ENCODE data around the gene PICK1. TPM values are rescaled to one million over a fixed set of nuclear protein-coding genes. Genes with fewer than 3 reads are reported as not detected.
"Not testable (repeated sequence)": the region's sequence is repeated elsewhere in the genome, so short reads cannot be mapped to it uniquely, and the experiment has no call there.

PICK1 gene
- total and polyA plus RNA-seq, 4 experiments from 2014 or later = 6.5 to 28.0 (median 17.9) TPM

DNA sequence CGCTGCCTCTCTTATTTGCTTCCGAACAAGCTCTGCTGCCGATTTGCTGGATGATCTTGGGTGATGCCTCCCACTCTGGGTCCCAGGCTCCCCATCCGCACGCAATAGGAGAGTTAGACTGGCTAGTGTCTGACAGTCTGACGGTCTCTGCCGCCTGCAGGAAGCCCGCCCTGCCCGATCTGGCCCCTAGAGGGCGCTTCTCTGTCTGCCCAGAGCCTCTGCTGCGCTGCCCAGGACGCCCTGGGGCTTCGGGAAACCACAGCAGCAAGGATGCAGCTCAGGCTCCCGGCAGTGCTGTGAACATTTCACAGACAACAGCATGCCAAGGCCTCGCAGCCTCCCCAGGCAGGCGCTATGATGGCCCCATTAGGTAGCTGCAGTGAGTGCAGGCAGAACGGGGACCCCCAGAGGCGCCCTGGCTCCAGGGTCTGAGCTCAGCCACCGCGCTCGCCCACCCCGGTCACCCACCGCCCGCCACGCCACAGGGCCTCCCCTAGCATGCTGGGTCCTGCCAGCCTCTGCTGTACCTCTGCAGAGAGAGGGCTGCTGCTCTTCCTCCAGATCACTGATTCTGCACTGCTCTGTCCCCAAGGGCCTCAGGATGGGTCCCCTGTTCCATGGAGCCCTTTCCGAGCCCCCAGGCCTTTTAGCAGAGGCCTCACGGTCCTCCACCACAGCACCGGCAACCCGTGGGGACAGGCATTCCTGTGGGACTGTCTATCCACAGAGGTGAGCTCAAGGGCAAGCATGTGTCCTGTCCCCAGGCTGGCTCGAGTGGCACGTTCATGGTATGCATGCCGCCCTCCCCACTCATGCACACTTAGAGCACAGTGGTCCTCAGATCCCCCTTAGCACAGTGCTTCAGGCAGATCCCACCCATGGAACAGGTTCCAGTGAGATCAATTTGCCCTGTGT lies 57.5 kb downstream of the PICK1 start:
- ChIA-PET CTCF (ENCODE audit: partially characterized antibody) (interaction anchor here (0.6 to 3.5 kb wide), 19 partner anchors 8 to 241 kb away, joined by 3 to 22 read pairs (median 4); no protein-coding TSS in a partner anchor), POLR2A (ENCODE audit: partially characterized antibody) (no interaction called here)
- H3K27me3 Mint-ChIP-seq = no peaks in the 10 kb centered on the region
- H3K27ac Mint-ChIP-seq = peak overlapping the region in 4 of 7 donors; percentile 64 to 89 (median 83)
- no peak overlapping the region for H3K4me3 ChIP-seq (ENCODE audit: low read length in 2 of 2)
- H3K4me1 Mint-ChIP-seq = peaks cover 2 to 5% (median 3%) of the 10 kb centered on the region in 4 donors
- peaks cover 9 to 12% of the 10 kb centered on the region in 2 donors for H3K36me3 Mint-ChIP-seq
- peaks cover 0 to 1% (median 0%) of the 10 kb centered on the region in 8 donors for H3K9me3 Mint-ChIP-seq
- peak overlapping the region in 2 of 8 donors; percentile 57 to 74 for H3K4me3 Mint-ChIP-seq
- intact Hi-C loops (cut with micrococcal nuclease) = loop anchor here (1.0 to 10.0 kb wide), 2 partner anchors 116 to 240 kb away; no protein-coding TSS in a partner anchor
- H3K27ac ChIP-seq (ENCODE audit: low read depth, low read length) = no peak overlapping the region
- peaks cover 6% of the 10 kb centered on the region for H3K4me1 ChIP-seq (ENCODE audit: insufficient read depth, low read length)
- H3K9me3 ChIP-seq (ENCODE audit: control insufficient read depth in 1 of 2, low read length in 2 of 2) = no peaks in the 10 kb centered on the region
- peak; percentile 65 to 73 (median 70) for DNase-seq
- peaks cover 5% of the 10 kb centered on the region for H3K36me3 ChIP-seq (ENCODE audit: insufficient read depth, low read length)
- H3K27me3 ChIP-seq (ENCODE audit: insufficient read depth, low read length) = no peaks in the 10 kb centered on the region

- POLR2A ChIA-PET (ENCODE audit: partially characterized antibody) = no interaction called here
- Histone ChIP-seq H3K36me3 (ENCODE audit: insufficient read depth, low read length) (peaks cover 5% of the 10 kb centered on the region), H3K9me3 (ENCODE audit: control insufficient read depth in 1 of 2, low read length in 2 of 2) (no peaks in the 10 kb centered on the region), H3K27ac (ENCODE audit: low read depth, low read length) (no peak overlapping the region), H3K27me3 (ENCODE audit: insufficient read depth, low read length) (no peaks in the 10 kb centered on the region), H3K4me3 (ENCODE audit: low read length in 2 of 2) (no peak overlapping the region), H3K4me1 (ENCODE audit: insufficient read depth, low read length) (peaks cover 6% of the 10 kb centered on the region)
- intact Hi-C loops (cut with micrococcal nuclease) = loop anchor here (10.0 kb wide), 1 partner anchor 239 kb away; no protein-coding TSS in a partner anchor
- Mint-ChIP-seq H3K27me3 (no peaks in the 10 kb centered on the region), H3K27ac (no peak overlapping the region), H3K36me3 (peaks cover 9 to 10% of the 10 kb centered on the region in 2 donors), H3K4me1 (peaks cover 2 to 5% (median 3%) of the 10 kb centered on the region in 4 donors), H3K9me3 (no peaks in the 10 kb centered on the region), H3K4me3 (no peak overlapping the region)
- CTCF ChIA-PET (ENCODE audit: partially characterized antibody) = interaction anchor here (1.0 to 3.5 kb wide), 5 partner anchors 9 to 114 kb away, joined by 3 to 22 read pairs (median 4); no protein-coding TSS in a partner anchor
- DNase-seq = no peak
Measured at GRCh38 chr22:38115423-38116205, 58.4 kb downstream of the PICK1 start.

DNA sequence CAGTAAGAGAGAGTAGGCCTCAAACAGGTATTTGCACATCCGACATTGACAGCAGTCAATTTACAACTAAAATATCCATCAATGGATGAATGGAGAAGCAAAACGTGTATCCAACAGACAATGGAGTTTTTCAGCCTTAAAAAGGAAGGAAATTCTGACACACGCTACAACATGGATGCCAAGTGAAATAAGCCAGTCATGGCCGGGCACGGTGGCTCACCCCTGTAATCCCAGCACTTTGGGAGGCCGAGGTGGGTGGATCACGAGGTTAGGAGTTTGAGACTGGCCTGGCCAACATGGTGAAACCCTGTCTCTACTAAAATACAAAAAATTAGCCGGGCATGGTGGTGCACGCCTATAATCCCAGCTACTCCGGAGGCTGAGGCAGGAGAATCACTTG lies 60.4 kb downstream of the PICK1 start:
- H3K36me3 Mint-ChIP-seq = peaks cover 9 to 10% of the 10 kb centered on the region in 2 donors
- H3K4me1 Mint-ChIP-seq; DNase-seq; H3K4me3 ChIP-seq (ENCODE audit: low read length in 2 of 2); H3K27me3 Mint-ChIP-seq; CTCF ChIA-PET (ENCODE audit: partially characterized antibody); H3K9me3 ChIP-seq (ENCODE audit: control insufficient read depth in 1 of 2, low read length in 2 of 2); H3K9me3 Mint-ChIP-seq; H3K27ac ChIP-seq (ENCODE audit: low read depth, low read length); H3K27me3 ChIP-seq (ENCODE audit: insufficient read depth, low read length); POLR2A ChIA-PET (ENCODE audit: partially characterized antibody); H3K27ac Mint-ChIP-seq; H3K4me1 ChIP-seq (ENCODE audit: insufficient read depth, low read length); H3K36me3 ChIP-seq (ENCODE audit: insufficient read depth, low read length); H3K4me3 Mint-ChIP-seq: not testable (repeated sequence)
- intact Hi-C loops (cut with micrococcal nuclease) = loop anchor here (10.0 kb wide), 1 partner anchor 237 kb away; no protein-coding TSS in a partner anchor

DNA sequence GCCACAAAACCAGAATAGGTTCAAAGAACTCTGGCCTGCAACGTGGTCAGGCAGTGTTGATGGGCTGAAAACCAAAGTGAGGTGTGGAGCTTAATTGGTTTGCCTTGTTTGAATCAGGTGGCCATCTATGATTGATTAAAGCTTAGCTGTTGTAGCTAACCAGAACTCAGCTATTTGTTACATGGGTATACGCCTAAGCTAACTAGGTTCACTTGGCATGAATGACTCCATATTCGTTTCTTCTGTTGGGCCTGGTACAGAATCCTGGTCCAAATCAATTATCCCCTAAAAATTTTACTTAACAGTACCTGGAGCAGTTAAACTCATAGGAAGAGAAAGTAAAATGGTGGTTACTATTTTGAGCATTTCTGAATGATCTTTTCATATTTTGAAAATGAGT lies 61.0 kb downstream of the PICK1 start:
- ChIA-PET POLR2A (ENCODE audit: partially characterized antibody) (no interaction called here), CTCF (ENCODE audit: partially characterized antibody) (no interaction called here)
- DNase-seq = no peak
- H3K9me3 ChIP-seq (ENCODE audit: control insufficient read depth in 1 of 2, low read length in 2 of 2) = no peaks in the 10 kb centered on the region
- no peak overlapping the region for H3K27ac ChIP-seq (ENCODE audit: low read depth, low read length)
- H3K27ac Mint-ChIP-seq = peak overlapping the region in 2 of 7 donors; percentile 29 to 60
- H3K4me1 Mint-ChIP-seq = peaks cover 2 to 5% (median 3%) of the 10 kb centered on the region in 4 donors
- H3K9me3 Mint-ChIP-seq = no peaks in the 10 kb centered on the region
- no peaks in the 10 kb centered on the region for H3K27me3 ChIP-seq (ENCODE audit: insufficient read depth, low read length)
- H3K36me3 ChIP-seq (ENCODE audit: insufficient read depth, low read length) = peaks cover 5% of the 10 kb centered on the region
- no peak overlapping the region for H3K4me3 ChIP-seq (ENCODE audit: low read length in 2 of 2)
- peaks cover 9% of the 10 kb centered on the region in 2 donors for H3K36me3 Mint-ChIP-seq
- H3K27me3 Mint-ChIP-seq = no peaks in the 10 kb centered on the region
- intact Hi-C loops (cut with micrococcal nuclease) = loop anchor here (10.0 kb wide), 1 partner anchor 237 kb away; no protein-coding TSS in a partner anchor
- H3K4me1 ChIP-seq (ENCODE audit: insufficient read depth, low read length) = peaks cover 6% of the 10 kb centered on the region
- no peak overlapping the region for H3K4me3 Mint-ChIP-seq

DNA sequence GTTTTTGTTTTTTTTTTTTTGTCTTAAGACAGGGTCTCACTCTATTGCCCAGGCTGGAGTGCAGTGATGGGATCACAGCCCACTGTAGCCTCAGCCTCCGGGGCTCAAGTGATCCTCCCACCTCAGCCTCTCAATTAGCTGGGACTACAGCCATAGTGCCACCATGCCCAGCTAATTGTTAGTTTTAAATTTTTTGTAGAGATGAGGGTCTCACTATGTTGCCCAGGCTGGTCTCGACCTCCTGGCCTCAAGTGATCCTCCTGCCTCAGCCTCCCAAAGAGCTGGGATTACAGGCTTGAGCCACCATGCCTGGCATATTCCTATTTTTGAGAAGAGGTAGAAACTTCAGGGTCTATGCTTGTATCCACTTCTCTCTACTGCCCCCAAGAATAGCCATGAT lies 61.5 kb downstream of the PICK1 start:
- CTCF ChIA-PET (ENCODE audit: partially characterized antibody); POLR2A ChIA-PET (ENCODE audit: partially characterized antibody); H3K36me3 ChIP-seq (ENCODE audit: insufficient read depth, low read length); H3K4me3 Mint-ChIP-seq; H3K4me1 ChIP-seq (ENCODE audit: insufficient read depth, low read length); H3K9me3 ChIP-seq (ENCODE audit: control insufficient read depth in 1 of 2, low read length in 2 of 2); DNase-seq; H3K4me3 ChIP-seq (ENCODE audit: low read length in 2 of 2); H3K9me3 Mint-ChIP-seq; H3K4me1 Mint-ChIP-seq; H3K27me3 ChIP-seq (ENCODE audit: insufficient read depth, low read length); H3K36me3 Mint-ChIP-seq; H3K27ac Mint-ChIP-seq; H3K27ac ChIP-seq (ENCODE audit: low read depth, low read length); H3K27me3 Mint-ChIP-seq: not testable (repeated sequence)
- intact Hi-C loops (cut with micrococcal nuclease) = loop anchor here (10.0 kb wide), 1 partner anchor 236 kb away; no protein-coding TSS in a partner anchor

- no peaks in the 10 kb centered on the region for H3K9me3 Mint-ChIP-seq
- POLR2A ChIA-PET (ENCODE audit: partially characterized antibody) = no interaction called here
- H3K27ac Mint-ChIP-seq = no peak overlapping the region
- no peak overlapping the region for H3K27ac ChIP-seq (ENCODE audit: low read depth, low read length)
- H3K27me3 Mint-ChIP-seq = no peaks in the 10 kb centered on the region
- H3K4me3 ChIP-seq (ENCODE audit: low read length in 2 of 2) = no peak overlapping the region
- H3K36me3 ChIP-seq (ENCODE audit: insufficient read depth, low read length) = no peaks in the 10 kb centered on the region
- peaks cover 8 to 12% of the 10 kb centered on the region in 2 donors for H3K36me3 Mint-ChIP-seq
- no peaks in the 10 kb centered on the region for H3K4me1 ChIP-seq (ENCODE audit: insufficient read depth, low read length)
- intact Hi-C loops (cut with micrococcal nuclease) = no loop called here
- no peaks in the 10 kb centered on the region for H3K9me3 ChIP-seq (ENCODE audit: control insufficient read depth in 1 of 2, low read length in 2 of 2)
- CTCF ChIA-PET (ENCODE audit: partially characterized antibody) = no interaction called here
- no peaks in the 10 kb centered on the region for H3K27me3 ChIP-seq (ENCODE audit: insufficient read depth, low read length)
- H3K4me1 Mint-ChIP-seq = peaks cover 0 to 3% (median under 1%) of the 10 kb centered on the region in 4 donors
- no peak overlapping the region for H3K4me3 Mint-ChIP-seq
- no peak for DNase-seq
Measured at GRCh38 chr22:38120359-38121110, 63.3 kb downstream of the PICK1 start.

Data from CD4-positive, alpha-beta memory T cell (primary cell).